Uterus (tissue), 2 donors: ENCODE results near the gene SPAG4.

Experiments used
- CTCF ChIP-seq, 4 experiments: fragments of 200-600 bp in 2 of 4; fragments of 450-650 bp in 2 of 4; sonication (generic) in 2 of 4; IDR thresholded peaks; one replicate each; pipeline ENCODE4 v1.5.1; 2016 to 2019; ENCODE audit warnings: antibody characterized with exemption in 4 of 4, mild to moderate bottlenecking in 2 of 4, moderate library complexity in 1 of 4
- POLR2A ChIP-seq, 2 donors: fragments of 450-650 bp; IDR thresholded peaks; one replicate each; pipeline ENCODE4 v1.6.1; 2016; ENCODE audit warnings: antibody characterized with exemption in 2 of 2, mild to moderate bottlenecking in 1 of 2, moderate library complexity in 1 of 2

DNA sequence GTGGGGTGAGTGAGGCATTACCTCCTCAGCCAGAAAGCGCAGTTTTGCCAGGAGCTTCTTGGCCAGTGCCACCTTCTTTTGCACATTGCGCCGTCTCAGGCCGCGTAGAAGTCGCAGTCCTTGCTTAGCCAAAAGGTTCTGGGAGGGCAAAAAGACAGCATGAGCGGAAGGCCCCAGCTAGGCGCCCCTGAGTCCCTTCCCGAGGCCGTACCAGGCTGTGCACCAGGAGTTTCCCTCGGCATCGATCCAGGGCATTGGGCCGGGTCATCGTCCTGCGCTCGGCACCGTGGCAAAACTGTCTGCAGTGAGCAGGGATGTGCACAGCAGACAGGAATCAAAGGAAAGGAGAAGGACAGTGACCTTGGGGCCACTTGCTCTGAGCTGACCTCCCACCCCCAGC is 20.2 kb upstream of the SPAG4 start:
- TF ChIP-seq CTCF (IDR thresholded peaks at IDR 0.05) (no peak), POLR2A (IDR thresholded peaks at IDR 0.05) (no peak)
